DOHH2 (cell line): ENCODE measurements around the gene MEGF11.

Experiments used
- EZH2phosphoT487 ChIP-seq: fragments of 200-600 bp; sonication (generic); IDR thresholded peaks from 2 replicates; pipeline ENCODE4 v1.6.1; 2017; ENCODE audit warnings: borderline replicate concordance, mild to moderate bottlenecking, antibody characterized with exemption, low read length, moderate library complexity, mixed read lengths
- TF ChIP-seq, protein P1 (sequence below): fragments of 200-600 bp; sonication (generic); IDR thresholded peaks from one replicate; pipeline ENCODE4 v1.5.1; 2014; ENCODE audit warnings: antibody characterized with exemption, mild to moderate bottlenecking, low read depth, low read length; ENCODE audit not compliant: poor library complexity, severe bottlenecking

DNA sequence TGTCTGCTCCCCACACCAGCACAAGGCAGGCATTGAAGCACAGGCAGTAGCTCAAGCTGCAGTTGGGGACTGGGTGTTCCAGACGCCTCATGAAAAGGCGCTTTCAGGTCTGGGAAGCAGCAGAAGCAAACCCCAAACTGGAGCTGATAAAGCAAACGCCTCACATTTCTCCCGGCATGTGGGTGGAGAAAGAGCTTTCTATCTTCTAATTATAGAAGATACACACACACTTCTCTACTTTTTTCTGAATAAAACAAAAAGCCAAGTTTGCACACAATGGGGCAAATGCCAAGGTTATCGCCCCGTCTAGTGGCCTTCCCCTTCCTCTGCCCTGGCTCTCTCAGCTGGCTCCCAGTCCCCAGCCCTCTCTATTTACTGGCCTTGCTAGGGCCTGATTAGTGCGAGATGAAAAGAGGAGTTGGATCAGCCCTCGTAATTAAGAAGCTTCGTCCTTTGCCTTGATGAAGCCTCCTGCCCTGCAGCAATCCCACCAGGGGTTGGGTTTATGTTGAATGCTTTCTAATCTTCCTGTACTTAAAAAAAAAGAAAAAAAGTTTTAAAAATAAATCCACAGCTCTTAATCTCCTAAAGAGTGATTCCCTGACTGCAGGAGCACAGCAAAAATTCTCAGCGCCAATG lies 120.2 kb downstream of the MEGF11 start:
- TF ChIP-seq, protein P1, sequence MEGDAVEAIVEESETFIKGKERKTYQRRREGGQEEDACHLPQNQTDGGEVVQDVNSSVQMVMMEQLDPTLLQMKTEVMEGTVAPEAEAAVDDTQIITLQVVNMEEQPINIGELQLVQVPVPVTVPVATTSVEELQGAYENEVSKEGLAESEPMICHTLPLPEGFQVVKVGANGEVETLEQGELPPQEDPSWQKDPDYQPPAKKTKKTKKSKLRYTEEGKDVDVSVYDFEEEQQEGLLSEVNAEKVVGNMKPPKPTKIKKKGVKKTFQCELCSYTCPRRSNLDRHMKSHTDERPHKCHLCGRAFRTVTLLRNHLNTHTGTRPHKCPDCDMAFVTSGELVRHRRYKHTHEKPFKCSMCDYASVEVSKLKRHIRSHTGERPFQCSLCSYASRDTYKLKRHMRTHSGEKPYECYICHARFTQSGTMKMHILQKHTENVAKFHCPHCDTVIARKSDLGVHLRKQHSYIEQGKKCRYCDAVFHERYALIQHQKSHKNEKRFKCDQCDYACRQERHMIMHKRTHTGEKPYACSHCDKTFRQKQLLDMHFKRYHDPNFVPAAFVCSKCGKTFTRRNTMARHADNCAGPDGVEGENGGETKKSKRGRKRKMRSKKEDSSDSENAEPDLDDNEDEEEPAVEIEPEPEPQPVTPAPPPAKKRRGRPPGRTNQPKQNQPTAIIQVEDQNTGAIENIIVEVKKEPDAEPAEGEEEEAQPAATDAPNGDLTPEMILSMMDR = no peak
- TF ChIP-seq EZH2phosphoT487 = no peak
